ENCODE measurements around the gene SPATA25.
"Not testable (repeated sequence)": the region's sequence is repeated elsewhere in the genome, so short reads cannot be mapped to it uniquely, and the experiment has no call there.

Gene SPATA25

DNA sequence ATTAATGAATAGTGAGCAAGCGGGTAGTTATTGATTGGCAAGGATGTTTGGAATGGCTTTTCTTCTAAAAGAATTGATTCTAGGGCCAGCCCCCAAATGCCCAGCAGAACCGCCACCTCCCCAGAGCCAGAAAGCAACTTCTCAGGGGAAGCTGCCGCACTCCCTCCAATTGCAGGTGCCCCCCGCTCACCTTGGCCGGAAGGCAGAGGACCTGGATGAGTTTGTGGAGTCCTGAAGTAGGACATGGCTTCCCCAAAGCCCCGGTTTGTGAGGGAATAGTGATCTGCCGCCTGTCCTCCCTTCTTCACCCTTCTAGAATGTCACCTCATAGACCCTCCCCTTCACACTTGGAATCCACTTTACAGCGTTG lies at the start of gene SPATA25:
Gene SPATA25 (minus strand): TSS at position 277 of the 370 bp plus-strand sequence. CDS start 32 bp downstream, at position 245.
- no peak for DNase-seq (ENCODE audit: low read depth)

- DNase-seq (ENCODE audit: low read depth): no peak
Measured at GRCh38 chr20:45935416-45936046, 48.1 kb upstream of the SPATA25 start.

GRCh38 chr20:45934586-45935415 lies 47.4 kb upstream of the SPATA25 start, which contains the start of gene PCIF1:
TSS of gene PCIF1 (plus strand) at chr20:45934683. CDS start at chr20:45939000, 4,317 bp downstream.
- DNase-seq (ENCODE audit: low read depth): peak; percentile 99

- no peak for DNase-seq (ENCODE audit: low read depth)
Measured at GRCh38 chr20:45934046-45934585, 46.7 kb upstream of the SPATA25 start.

GRCh38 chr20:45933266-45934045 lies 46.0 kb upstream of the SPATA25 start:
- peak; percentile 61 for DNase-seq (ENCODE audit: low read depth)

DNA sequence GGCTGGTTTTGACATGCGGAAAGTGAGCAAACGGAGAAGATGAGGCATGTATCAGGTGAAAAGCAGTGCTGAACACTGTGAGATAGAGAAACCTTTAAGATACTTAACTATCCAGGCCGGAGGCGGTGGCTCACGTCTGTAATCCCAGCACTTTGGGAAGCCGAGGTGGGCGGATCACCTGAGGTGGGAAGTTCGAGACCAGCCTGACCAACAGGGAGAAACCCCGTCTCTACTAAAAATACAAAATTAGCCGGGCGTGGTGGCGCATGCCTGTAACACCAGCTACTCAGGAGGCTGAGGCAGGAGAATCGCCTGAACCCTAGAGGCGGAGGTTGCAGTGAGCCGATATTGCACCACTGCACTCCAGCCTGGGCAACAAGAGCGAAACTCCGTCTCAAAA lies 44.3 kb upstream of the SPATA25 start:
- not testable (repeated sequence) for DNase-seq (ENCODE audit: low read depth)

- DNase-seq (ENCODE audit: low read depth): no peak
Measured at GRCh38 chr20:45927071-45927878, 39.9 kb upstream of the SPATA25 start.

DNA sequence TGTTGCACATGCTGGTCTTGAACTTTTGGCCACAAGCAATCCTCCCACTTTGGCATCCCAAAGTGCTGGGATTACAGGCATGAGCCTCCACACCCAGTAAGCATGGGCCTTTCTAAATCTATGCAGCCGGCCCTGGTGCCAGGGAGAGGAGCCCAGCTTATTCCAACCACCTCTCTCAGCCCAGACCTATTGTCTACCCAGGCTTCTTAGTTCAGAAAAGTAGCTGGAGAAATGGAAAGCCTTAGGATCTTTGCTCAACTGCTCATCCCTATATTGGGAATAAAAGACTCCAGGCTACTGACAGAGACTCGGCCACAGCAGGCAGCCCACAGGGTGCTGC lies 39.3 kb upstream of the SPATA25 start:
- no peak for DNase-seq (ENCODE audit: low read depth)

GRCh38 chr20:45925821-45926506 lies 38.5 kb upstream of the SPATA25 start:
- DNase-seq (ENCODE audit: low read depth): no peak

- no peak for DNase-seq (ENCODE audit: low read depth)
Measured at GRCh38 chr20:45924391-45925261, 37.2 kb upstream of the SPATA25 start.

- DNase-seq (ENCODE audit: low read depth): no peak
Measured at GRCh38 chr20:45921337-45922189, 34.1 kb upstream of the SPATA25 start.

- no peak for DNase-seq (ENCODE audit: low read depth)
Measured at GRCh38 chr20:45920462-45921336, 33.3 kb upstream of the SPATA25 start.

DNA sequence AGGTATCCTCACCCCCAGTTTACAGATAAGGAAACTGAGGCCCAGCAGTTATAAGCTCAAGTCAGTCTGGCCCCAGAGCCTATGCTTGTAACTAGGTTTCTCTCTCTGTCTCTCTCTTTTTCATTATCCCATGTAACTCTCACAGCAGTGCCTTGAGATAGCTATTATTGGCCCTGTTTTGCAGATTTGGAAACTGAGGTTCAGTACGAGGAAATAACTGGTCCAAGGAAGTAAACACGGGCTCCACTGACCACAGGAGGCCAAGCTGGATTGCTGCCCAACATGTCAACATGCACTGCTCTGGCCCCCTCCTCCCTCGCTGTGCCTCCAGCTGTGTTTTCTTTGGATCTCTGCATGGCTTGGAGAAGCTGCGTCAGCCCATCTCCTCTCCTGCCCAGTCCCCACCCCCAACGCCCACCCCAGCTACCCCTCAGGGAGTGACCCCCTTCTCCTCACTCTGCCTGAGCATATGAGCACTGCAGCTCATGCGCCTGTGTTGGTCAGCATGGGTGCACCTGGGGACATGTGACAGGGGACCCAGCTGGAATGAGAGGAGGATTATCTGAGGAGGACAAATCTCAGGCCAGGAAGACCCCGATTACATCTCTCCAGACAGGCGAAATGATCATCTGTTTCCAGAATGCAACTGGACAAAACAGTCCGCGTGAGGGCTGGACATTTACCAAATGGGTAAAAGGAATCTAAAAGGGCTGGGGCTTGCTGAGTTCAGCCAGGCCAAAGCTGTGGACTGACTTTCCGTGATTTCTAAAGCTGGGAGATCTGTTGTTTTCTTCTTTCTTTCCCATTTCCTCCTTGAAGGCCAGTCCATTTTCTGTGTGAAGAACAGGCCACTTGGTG lies 32.3 kb upstream of the SPATA25 start:
- DNase-seq (ENCODE audit: low read depth): no peak

DNA sequence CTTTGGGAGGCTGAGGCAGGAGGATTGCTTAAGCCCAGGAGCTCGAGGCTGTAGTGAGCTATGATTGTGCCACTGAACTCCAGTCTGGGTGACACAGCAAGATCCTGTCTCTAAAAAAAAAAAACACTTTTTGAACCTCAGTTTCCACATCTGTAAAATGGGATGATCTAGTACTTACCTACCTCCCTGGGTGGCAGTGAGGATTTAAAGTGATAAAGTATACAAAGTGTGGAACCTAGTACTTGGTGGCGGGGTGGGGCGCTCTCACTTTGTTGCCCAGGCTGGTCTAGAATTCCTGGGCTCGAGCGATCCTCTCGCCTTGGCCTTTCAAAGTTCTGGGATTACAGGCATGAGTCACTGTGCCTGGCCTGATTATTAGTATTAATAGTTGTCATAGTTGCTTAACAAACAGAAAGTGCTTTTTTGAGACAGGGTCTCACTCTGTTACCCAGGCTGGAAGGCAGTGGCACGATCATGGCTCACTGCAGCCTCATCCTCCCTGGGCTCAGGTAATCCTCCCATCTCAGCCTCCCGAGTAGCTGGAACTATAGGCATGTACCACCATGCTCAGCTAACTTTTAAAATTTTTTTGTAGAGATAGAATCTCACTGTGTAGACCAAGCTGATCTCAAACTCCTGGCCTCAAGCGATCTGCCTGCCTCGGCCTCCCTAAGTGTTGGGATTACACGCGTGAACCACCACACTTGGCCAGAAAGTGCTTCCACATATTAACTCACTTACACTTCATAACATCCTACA lies 31.5 kb upstream of the SPATA25 start:
- no peak for DNase-seq (ENCODE audit: low read depth)

GRCh38 chr20:45918182-45918737 lies 30.8 kb upstream of the SPATA25 start:
- DNase-seq (ENCODE audit: low read depth): no peak

- no peak for DNase-seq (ENCODE audit: low read depth)
Measured at GRCh38 chr20:45917790-45918141, 30.3 kb upstream of the SPATA25 start.
